Hepatocyte (in vitro differentiated cells): Measurements from ENCODE around the gene ATP5PB. TPM values are rescaled to one million over a fixed set of nuclear protein-coding genes. Genes with fewer than 3 reads are reported as not detected.
A peak's percentile ranks its signal among the peaks of the same experiment; 100 is the strongest.

Experiments used
- DNase-seq: peaks from one replicate; pipeline ENCODE4 v3.0.0-alpha.2; 2016; ENCODE audit warnings: low spot score
- H2AFZ ChIP-seq: fragments of 200-600 bp; sonication (generic); 2 replicates; pipeline ENCODE4 v1.6.0; 2016; ENCODE audit warnings: antibody characterized with exemption, mild to moderate bottlenecking
- H3K27ac ChIP-seq: fragments of 200-600 bp; sonication (generic); 2 replicates; pipeline ENCODE4 v1.5.1; 2016; ENCODE audit warnings: mild to moderate bottlenecking
- H3K27me3 ChIP-seq: fragments of 200-600 bp; sonication (generic); 2 replicates; pipeline ENCODE4 v1.6.1; 2016
- H3K36me3 ChIP-seq: fragments of 200-600 bp; sonication (generic); replicated peaks from 2 replicates; pipeline ENCODE4 v1.5.1; 2016; ENCODE audit warnings: low read depth; ENCODE audit not compliant: insufficient read depth
- H3K4me1 ChIP-seq: fragments of 200-600 bp; sonication (generic); 2 replicates; pipeline ENCODE4 v1.5.1; 2016; ENCODE audit warnings: mild to moderate bottlenecking, moderate library complexity; ENCODE audit not compliant: insufficient read depth
- H3K4me2 ChIP-seq: fragments of 200-600 bp; sonication (generic); 2 replicates; pipeline ENCODE4 v1.6.0; 2016
- H3K4me3 ChIP-seq: fragments of 200-600 bp; sonication (generic); 2 replicates; pipeline ENCODE4 v1.5.1; 2016; ENCODE audit warnings: mild to moderate bottlenecking
- H3K79me2 ChIP-seq: fragments of 200-600 bp; sonication (generic); 2 replicates; pipeline ENCODE4 v1.6.0; 2017; ENCODE audit warnings: mild to moderate bottlenecking
- H3K9me2 ChIP-seq: fragments of 200-600 bp; sonication (generic); replicated peaks from 2 replicates; pipeline ENCODE4 v1.6.0; 2017; ENCODE audit warnings: mild to moderate bottlenecking; ENCODE audit not compliant: insufficient read depth
- H3K9me3 ChIP-seq: fragments of 200-600 bp; sonication (generic); 2 replicates; pipeline ENCODE4 v1.5.1; 2016; ENCODE audit warnings: low read depth, mild to moderate bottlenecking
- H4K20me1 ChIP-seq: fragments of 200-600 bp; sonication (generic); 2 replicates; pipeline ENCODE4 v1.6.0; 2016; ENCODE audit warnings: mild to moderate bottlenecking; ENCODE audit not compliant: insufficient read depth, poor library complexity, severe bottlenecking
- EZH2 ChIP-seq: fragments of 200-600 bp; sonication (generic); IDR thresholded peaks from 2 replicates; pipeline ENCODE4 v1.6.1; 2016; ENCODE audit warnings: antibody characterized with exemption, mild to moderate bottlenecking, borderline replicate concordance
- EZH2phosphoT487 ChIP-seq: fragments of 200-600 bp; sonication (generic); IDR thresholded peaks from one replicate; pipeline ENCODE4 v1.6.1; 2018; ENCODE audit warnings: antibody characterized with exemption, mild to moderate bottlenecking, low read depth, moderate library complexity; ENCODE audit not compliant: unreplicated experiment, severe bottlenecking
- WGBS: methylation state at CpG from one replicate; pipeline ENCODE4 v1.1.6; 2016; ENCODE audit warnings: low lambda C conversion rate; ENCODE audit errors: missing lambda C conversion rate; 5-methylcytosine and 5-hydroxymethylcytosine counted together
- polyA plus RNA-seq: library from polyadenylated mRNA; unstranded; fragments of >200 nt; fragmentation: Nextera tagmentation; extraction: Ambion mirVana; gene quantifications from 2 replicates; pipeline ENCODE4 v1.2.1, GENCODE V29; 2016
- total RNA-seq: library from RNA; depleted of rRNA; stranded (reverse); fragments of >200 nt; gene quantifications from 2 replicates; pipeline ENCODE4 v1.2.3, GENCODE V29; 2014
- TF ChIP-seq, protein P1 (sequence below): fragments of 200-600 bp; sonication (generic); IDR thresholded peaks from 2 replicates; pipeline ENCODE4 v1.5.1; 2016; ENCODE audit warnings: antibody characterized with exemption, mild to moderate bottlenecking; ENCODE audit not compliant: poor library complexity

The ATP5PB gene
- total and polyA plus RNA-seq, 2 experiments from 2014 or later = 309 to 320 TPM

DNA sequence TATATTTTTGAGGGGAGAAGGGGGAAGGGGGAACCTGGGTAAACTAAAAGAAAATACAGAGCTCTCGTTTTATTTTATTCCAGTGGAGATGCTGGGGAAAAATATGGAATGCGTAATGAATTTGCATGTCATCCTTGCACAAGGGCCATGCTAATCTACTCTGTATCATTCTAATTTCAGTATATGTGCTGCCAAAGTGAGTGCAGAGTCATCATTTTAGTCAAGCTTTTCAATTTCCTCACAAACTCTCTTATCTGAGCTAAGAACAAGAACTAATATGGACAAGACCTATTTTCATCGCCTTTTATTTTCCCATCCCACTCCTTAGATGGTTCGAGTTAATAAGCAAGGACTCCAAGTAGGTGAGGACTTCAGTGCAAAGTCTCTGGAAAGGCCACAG is 41.0 kb downstream of the ATP5PB start:
- no peak for DNase-seq
- Histone ChIP-seq H3K4me1 (no peaks in the 10 kb centered on the region), H3K27me3 (peaks cover 7% of the 10 kb centered on the region)

GRCh38 chr1:111491070-111491469 is 41.8 kb downstream of the ATP5PB start:
- no peak for TF ChIP-seq EZH2phosphoT487
- TF ChIP-seq, protein P1, sequence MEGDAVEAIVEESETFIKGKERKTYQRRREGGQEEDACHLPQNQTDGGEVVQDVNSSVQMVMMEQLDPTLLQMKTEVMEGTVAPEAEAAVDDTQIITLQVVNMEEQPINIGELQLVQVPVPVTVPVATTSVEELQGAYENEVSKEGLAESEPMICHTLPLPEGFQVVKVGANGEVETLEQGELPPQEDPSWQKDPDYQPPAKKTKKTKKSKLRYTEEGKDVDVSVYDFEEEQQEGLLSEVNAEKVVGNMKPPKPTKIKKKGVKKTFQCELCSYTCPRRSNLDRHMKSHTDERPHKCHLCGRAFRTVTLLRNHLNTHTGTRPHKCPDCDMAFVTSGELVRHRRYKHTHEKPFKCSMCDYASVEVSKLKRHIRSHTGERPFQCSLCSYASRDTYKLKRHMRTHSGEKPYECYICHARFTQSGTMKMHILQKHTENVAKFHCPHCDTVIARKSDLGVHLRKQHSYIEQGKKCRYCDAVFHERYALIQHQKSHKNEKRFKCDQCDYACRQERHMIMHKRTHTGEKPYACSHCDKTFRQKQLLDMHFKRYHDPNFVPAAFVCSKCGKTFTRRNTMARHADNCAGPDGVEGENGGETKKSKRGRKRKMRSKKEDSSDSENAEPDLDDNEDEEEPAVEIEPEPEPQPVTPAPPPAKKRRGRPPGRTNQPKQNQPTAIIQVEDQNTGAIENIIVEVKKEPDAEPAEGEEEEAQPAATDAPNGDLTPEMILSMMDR = no peak
- no peak for TF ChIP-seq EZH2
- WGBS = 93% methylated on average over 7 of the region's 7 CpGs
- Histone ChIP-seq H3K4me1 (no peaks in the 10 kb centered on the region), H3K9me3 (no peaks in the 10 kb centered on the region), H4K20me1 (no peaks in the 10 kb centered on the region), H3K9me2 (no peaks in the 10 kb centered on the region), H3K27me3 (peaks cover 7% of the 10 kb centered on the region), H3K4me3 (no peak overlapping the region), H3K4me2 (no peak overlapping the region), H3K27ac (no peak overlapping the region), H3K36me3 (no peaks in the 10 kb centered on the region), H3K79me2 (no peaks in the 10 kb centered on the region), H2AFZ (no peak overlapping the region)
- no peak for DNase-seq

More for the DNA sequence above, 41.0 kb downstream of the ATP5PB start:
- Histone ChIP-seq H3K27ac (peak overlapping the region; percentile 66), H3K79me2 (no peaks in the 10 kb centered on the region), H3K9me3 (no peaks in the 10 kb centered on the region), H2AFZ (no peak overlapping the region), H3K4me2 (no peak overlapping the region), H3K36me3 (no peaks in the 10 kb centered on the region), H4K20me1 (no peaks in the 10 kb centered on the region), H3K4me3 (no peak overlapping the region), H3K9me2 (no peaks in the 10 kb centered on the region)
- WGBS = 89% methylated on average over 4 of the region's 4 CpGs
- TF ChIP-seq EZH2 (no peak), EZH2phosphoT487 (no peak)

GRCh38 chr1:111496398-111496797 is 47.1 kb downstream of the ATP5PB start:
- Histone ChIP-seq H2AFZ (no peak overlapping the region), H3K27me3 (peaks cover 7% of the 10 kb centered on the region), H4K20me1 (no peaks in the 10 kb centered on the region), H3K4me3 (no peak overlapping the region), H3K4me2 (no peak overlapping the region), H3K9me2 (no peaks in the 10 kb centered on the region), H3K27ac (no peak overlapping the region), H3K36me3 (no peaks in the 10 kb centered on the region), H3K9me3 (no peaks in the 10 kb centered on the region), H3K79me2 (no peaks in the 10 kb centered on the region), H3K4me1 (no peaks in the 10 kb centered on the region)
- no peak for DNase-seq
- 83% methylated on average over 4 of the region's 4 CpGs for WGBS
- TF ChIP-seq, protein P1 = no peak
- no peak for TF ChIP-seq EZH2
- TF ChIP-seq EZH2phosphoT487 = no peak

DNA sequence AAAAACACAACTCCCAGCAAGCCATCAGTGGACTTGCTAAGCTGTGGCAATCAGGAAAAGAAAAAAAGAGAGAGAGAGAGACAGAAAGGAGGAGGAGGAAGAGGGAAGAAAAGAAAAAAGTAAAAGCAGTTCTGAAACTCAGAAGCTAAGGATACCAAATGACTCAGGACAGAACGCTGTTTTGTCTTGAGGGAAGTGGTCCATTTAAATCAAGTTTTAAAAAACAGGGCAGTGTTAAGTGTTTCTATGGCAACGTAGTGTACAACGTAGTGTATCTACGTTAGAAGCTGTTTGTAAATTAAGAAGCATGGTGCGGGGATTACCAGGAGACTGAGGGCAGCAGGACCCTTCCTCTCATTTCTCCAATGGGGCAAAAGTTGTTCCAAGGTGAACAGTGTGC is 48.3 kb downstream of the ATP5PB start:
- no peaks in the 10 kb centered on the region for H4K20me1 ChIP-seq
- no peaks in the 10 kb centered on the region for H3K79me2 ChIP-seq
- no peaks in the 10 kb centered on the region for H3K9me2 ChIP-seq
- 82% methylated on average over 5 of the region's 5 CpGs for WGBS
- no peak overlapping the region for H2AFZ ChIP-seq
- no peak overlapping the region for H3K4me2 ChIP-seq
- DNase-seq = no peak
- no peak for TF ChIP-seq EZH2phosphoT487
- TF ChIP-seq, protein P1 = no peak
- TF ChIP-seq EZH2 = no peak
- H3K27ac ChIP-seq = no peak overlapping the region
- H3K4me3 ChIP-seq = no peak overlapping the region
- no peaks in the 10 kb centered on the region for H3K4me1 ChIP-seq
- H3K9me3 ChIP-seq = no peaks in the 10 kb centered on the region
- H3K27me3 ChIP-seq = peaks cover 7% of the 10 kb centered on the region
- H3K36me3 ChIP-seq = no peaks in the 10 kb centered on the region
